Esophagus muscularis mucosa (tissue), 4 donors: ENCODE measurements around the gene FAM168B. TPM values are rescaled to one million over a fixed set of nuclear protein-coding genes. Genes with fewer than 3 reads are reported as not detected.
"Not testable (repeated sequence)": the region's sequence is repeated elsewhere in the genome, so short reads cannot be mapped to it uniquely, and the experiment has no call there.

Source experiments
- DNase-seq: peaks from one replicate; pipeline ENCODE4 v3.0.0-alpha.2; 2017; ENCODE audit errors: extremely low spot score
- H3K27ac ChIP-seq, 4 donors: fragments of 200-600 bp; sonication (generic); replicated peaks in 1 of 4; 1 replicate in 3 of 4; 2 replicates in 1 of 4; pipeline ENCODE4 v1.5.1; 2016 to 2019; ENCODE audit warnings: mild to moderate bottlenecking in 1 of 4
- H3K27me3 ChIP-seq, 4 donors: fragments of 200-600 bp; sonication (generic); one replicate each; pipeline versions ENCODE4 v1.5.1 to v1.6.0; 2016 to 2019
- H3K36me3 ChIP-seq, 4 donors: fragments of 200-600 bp; sonication (generic); one replicate each; pipeline ENCODE4 v1.5.1; 2016 to 2019
- H3K4me1 ChIP-seq, 4 donors: fragments of 200-600 bp; sonication (generic); one replicate each; pipeline ENCODE4 v1.5.1; 2016 to 2019
- H3K4me3 ChIP-seq, 4 donors: fragments of 200-600 bp; sonication (generic); 1 replicate in 2 of 4; 2 replicates in 2 of 4; pipeline ENCODE4 v1.5.1; 2016 to 2019; ENCODE audit warnings: mild to moderate bottlenecking in 4 of 4, moderate library complexity in 1 of 4
- H3K9me3 ChIP-seq, 4 donors: fragments of 200-600 bp; sonication (generic); 1 replicate in 3 of 4; 2 replicates in 1 of 4; pipeline ENCODE4 v1.5.1; 2016 to 2019
- CTCF ChIP-seq, 3 experiments: fragments of 200-600 bp in 2 of 3; fragments of 450-650 bp in 1 of 3; sonication (generic) in 2 of 3; IDR thresholded peaks; one replicate each; pipeline ENCODE4 v1.5.1; 2017 to 2019; ENCODE audit warnings: antibody characterized with exemption in 3 of 3, mild to moderate bottlenecking in 2 of 3, moderate library complexity in 1 of 3
- EP300 ChIP-seq: sonication (generic); formaldehyde crosslinking; IDR thresholded peaks from one replicate; pipeline ENCODE4 v1.6.1; 2017; ENCODE audit warnings: antibody characterized with exemption
- POLR2A ChIP-seq: fragments of 450-650 bp; IDR thresholded peaks from one replicate; pipeline ENCODE4 v1.6.1; 2017; ENCODE audit warnings: antibody characterized with exemption, moderate library complexity, mild to moderate bottlenecking, low read depth
- POLR2AphosphoS5 ChIP-seq, 2 donors: sonication (generic); formaldehyde crosslinking; IDR thresholded peaks; one replicate each; pipeline ENCODE4 v1.6.1; 2017; ENCODE audit warnings: antibody characterized with exemption in 2 of 2
- WGBS: methylation state at CpG from one replicate; pipeline ENCODE4 v1.1.5; 2018; 5-methylcytosine and 5-hydroxymethylcytosine counted together
- intact Hi-C: fragments of 100-400 bp; cut with DNase I; formaldehyde crosslinking; loops from one replicate; pipeline ENCODE4 v1.15.1; 2023
- total RNA-seq, 4 donors: library from RNA; depleted of rRNA; stranded (reverse); fragments of >200 nt; gene quantifications; one replicate each; pipeline versions ENCODE4 v1.1.0 to v1.2.1, GENCODE V29; 2016

FAM168B gene
- total RNA-seq, 4 donors from 2014 or later = 155 to 193 (median 182) TPM

- intact Hi-C loops = no loop called here
- Histone ChIP-seq H3K4me1 (peaks cover 18 to 32% (median 24%) of the 10 kb centered on the region in 4 donors), H3K27me3 (no peaks in the 10 kb centered on the region), H3K4me3 (peak overlapping the region; percentile 77 to 95 (median 80)), H3K9me3 (peaks cover 0 to 4% (median 0%) of the 10 kb centered on the region in 4 donors), H3K27ac (peak overlapping the region; percentile 95 to 98 (median 96)), H3K36me3 (peaks cover 6 to 30% (median 24%) of the 10 kb centered on the region in 4 donors)
- TF ChIP-seq POLR2A = no peak
- no peak for TF ChIP-seq EP300
- TF ChIP-seq CTCF (IDR thresholded peaks at IDR 0.05) = no peak
- no peak for TF ChIP-seq POLR2AphosphoS5 (IDR thresholded peaks at IDR 0.05)
- no peak for DNase-seq
- under 1% methylated on average over 23 of the region's 26 CpGs for WGBS
These were observed 728 bp downstream of the FAM168B start for GRCh38 chr2:131092458-131093005.

- H3K4me3 ChIP-seq = no peak overlapping the region
- H3K9me3 ChIP-seq = no peaks in the 10 kb centered on the region
- intact Hi-C loops = no loop called here
- no peak for TF ChIP-seq POLR2AphosphoS5 (IDR thresholded peaks at IDR 0.05)
- TF ChIP-seq CTCF (IDR thresholded peaks at IDR 0.05) = no peak
- no peak for TF ChIP-seq POLR2A
- no peak for TF ChIP-seq EP300
- H3K27me3 ChIP-seq = no peaks in the 10 kb centered on the region
- H3K27ac ChIP-seq = peak overlapping the region in 1 of 4 donors; percentile 17
- peaks cover 24 to 69% (median 55%) of the 10 kb centered on the region in 4 donors for H3K36me3 ChIP-seq
- 58% methylated on average over 2 of the region's 2 CpGs for WGBS
- peaks cover 20 to 29% (median 27%) of the 10 kb centered on the region in 4 donors for H3K4me1 ChIP-seq
- DNase-seq = no peak
These were observed 7.6 kb downstream of the FAM168B start for GRCh38 chr2:131085646-131086045.

GRCh38 chr2:131081190-131081589 lies 12.1 kb downstream of the FAM168B start:
- intact Hi-C loops = no loop called here
- 93% methylated on average over 4 of the region's 4 CpGs for WGBS
- Histone ChIP-seq H3K9me3 (no peaks in the 10 kb centered on the region), H3K36me3 (peaks cover 33 to 79% (median 62%) of the 10 kb centered on the region in 4 donors), H3K27me3 (no peaks in the 10 kb centered on the region), H3K27ac (no peak overlapping the region), H3K4me3 (no peak overlapping the region), H3K4me1 (peaks cover 23 to 38% (median 35%) of the 10 kb centered on the region in 4 donors)
- TF ChIP-seq POLR2A (no peak), CTCF (IDR thresholded peaks at IDR 0.05) (no peak), EP300 (no peak), POLR2AphosphoS5 (IDR thresholded peaks at IDR 0.05) (no peak)
- DNase-seq = no peak

- H3K27me3 ChIP-seq, intact Hi-C loops, H3K4me3 ChIP-seq, H3K9me3 ChIP-seq, H3K27ac ChIP-seq, DNase-seq: not testable (repeated sequence)
- H3K4me1 ChIP-seq = peaks cover 11 to 33% (median 29%) of the 10 kb centered on the region in 4 donors
- 94% methylated on average over 6 of the region's 6 CpGs for WGBS
- H3K36me3 ChIP-seq = peaks cover 41 to 79% (median 66%) of the 10 kb centered on the region in 4 donors
These were observed 13.3 kb downstream of the FAM168B start for GRCh38 chr2:131079931-131080330.

GRCh38 chr2:131077966-131078365 lies 15.3 kb downstream of the FAM168B start:
- Histone ChIP-seq H3K36me3 (peaks cover 41 to 93% (median 76%) of the 10 kb centered on the region in 4 donors), H3K27me3 (no peaks in the 10 kb centered on the region), H3K27ac (no peak overlapping the region), H3K4me1 (peaks cover 21 to 39% (median 30%) of the 10 kb centered on the region in 4 donors), H3K9me3 (no peaks in the 10 kb centered on the region), H3K4me3 (no peak overlapping the region)
- TF ChIP-seq EP300 (no peak), CTCF (IDR thresholded peaks at IDR 0.05) (no peak), POLR2AphosphoS5 (IDR thresholded peaks at IDR 0.05) (no peak), POLR2A (no peak)
- DNase-seq = no peak
- WGBS = 80% methylated on average over 3 of the region's 3 CpGs
- intact Hi-C loops = no loop called here
